Skeletal muscle satellite cell (primary cell): ENCODE results near the gene VPS54.

Experiments
- H3K27me3 ChIP-seq: 2 replicates; pipeline ENCODE4 v1.7.0; 2013; ENCODE audit warnings: low read length; ENCODE audit not compliant: control insufficient read depth, insufficient read depth
- H3K36me3 ChIP-seq: 2 replicates; pipeline ENCODE4 v1.7.0; 2013; ENCODE audit warnings: mild to moderate bottlenecking, control low read depth, low read length; ENCODE audit not compliant: insufficient read depth
- H3K4me1 ChIP-seq: 2 replicates; pipeline ENCODE4 v1.7.0; 2013; ENCODE audit warnings: low read length; ENCODE audit not compliant: control insufficient read depth, insufficient read depth
- H3K4me2 ChIP-seq: 2 replicates; pipeline ENCODE4 v1.7.0; 2013; ENCODE audit warnings: mild to moderate bottlenecking, low read length
- H3K4me3 ChIP-seq: 2 replicates; pipeline ENCODE4 v1.7.0; 2013; ENCODE audit warnings: low read length
- H3K9ac ChIP-seq: 2 replicates; pipeline ENCODE4 v1.7.0; 2013; ENCODE audit warnings: mild to moderate bottlenecking, low read depth, low read length, moderate library complexity
- H3K9me3 ChIP-seq: replicated peaks from 2 replicates; pipeline ENCODE4 v1.7.0; 2013; ENCODE audit warnings: mild to moderate bottlenecking, control low read depth, low read length

Gene VPS54

GRCh38 chr2:63891488-63892030, 127.7 kb downstream of the VPS54 start:
- H3K4me1 ChIP-seq: no peaks in the 10 kb centered on the region
- H3K9me3 ChIP-seq: no peaks in the 10 kb centered on the region
- H3K9ac ChIP-seq: no peak overlapping the region
- peaks cover 84% of the 10 kb centered on the region for H3K36me3 ChIP-seq
- no peaks in the 10 kb centered on the region for H3K27me3 ChIP-seq
- no peak overlapping the region for H3K4me3 ChIP-seq
- no peak overlapping the region for H3K4me2 ChIP-seq

GRCh38 chr2:63890678-63891077, 128.6 kb downstream of the VPS54 start:
- Histone ChIP-seq H3K9ac (no peak overlapping the region), H3K4me3 (no peak overlapping the region), H3K9me3 (no peaks in the 10 kb centered on the region), H3K4me1 (no peaks in the 10 kb centered on the region), H3K4me2 (no peak overlapping the region), H3K27me3 (no peaks in the 10 kb centered on the region), H3K36me3 (peaks cover 89% of the 10 kb centered on the region)

- Histone ChIP-seq H3K27me3 (no peaks in the 10 kb centered on the region), H3K4me3 (no peak overlapping the region), H3K4me1 (no peaks in the 10 kb centered on the region), H3K36me3 (peaks cover 96% of the 10 kb centered on the region), H3K4me2 (no peak overlapping the region), H3K9me3 (no peaks in the 10 kb centered on the region), H3K9ac (no peak overlapping the region)
Observed at GRCh38 chr2:63888490-63889402, 130.5 kb downstream of the VPS54 start.

- Histone ChIP-seq H3K27me3 (no peaks in the 10 kb centered on the region), H3K4me1 (no peaks in the 10 kb centered on the region), H3K9ac (no peak overlapping the region), H3K9me3 (no peaks in the 10 kb centered on the region), H3K4me3 (no peak overlapping the region), H3K36me3 (peaks cover 97% of the 10 kb centered on the region), H3K4me2 (no peak overlapping the region)
Observed at GRCh38 chr2:63888053-63888452, 131.2 kb downstream of the VPS54 start.

- no peak overlapping the region for H3K9ac ChIP-seq
- H3K4me3 ChIP-seq: no peak overlapping the region
- no peaks in the 10 kb centered on the region for H3K27me3 ChIP-seq
- no peak overlapping the region for H3K4me2 ChIP-seq
- H3K36me3 ChIP-seq: peaks cover 94% of the 10 kb centered on the region
- H3K9me3 ChIP-seq: no peaks in the 10 kb centered on the region
- no peaks in the 10 kb centered on the region for H3K4me1 ChIP-seq
Observed at GRCh38 chr2:63886445-63886844, 132.8 kb downstream of the VPS54 start.

- peaks cover 75% of the 10 kb centered on the region for H3K36me3 ChIP-seq
- no peaks in the 10 kb centered on the region for H3K4me1 ChIP-seq
- no peak overlapping the region for H3K4me2 ChIP-seq
- no peak overlapping the region for H3K9ac ChIP-seq
- no peaks in the 10 kb centered on the region for H3K9me3 ChIP-seq
- no peak overlapping the region for H3K4me3 ChIP-seq
- no peaks in the 10 kb centered on the region for H3K27me3 ChIP-seq
Observed at GRCh38 chr2:63882395-63883105, 136.7 kb downstream of the VPS54 start.

GRCh38 chr2:63881205-63881604, 138.0 kb downstream of the VPS54 start:
- no peak overlapping the region for H3K4me2 ChIP-seq
- peaks cover 74% of the 10 kb centered on the region for H3K36me3 ChIP-seq
- H3K9ac ChIP-seq: no peak overlapping the region
- H3K4me3 ChIP-seq: no peak overlapping the region
- H3K9me3 ChIP-seq: no peaks in the 10 kb centered on the region
- no peaks in the 10 kb centered on the region for H3K27me3 ChIP-seq
- H3K4me1 ChIP-seq: no peaks in the 10 kb centered on the region

GRCh38 chr2:63880625-63881024, 138.6 kb downstream of the VPS54 start:
- H3K27me3 ChIP-seq: no peaks in the 10 kb centered on the region
- H3K4me1 ChIP-seq: no peaks in the 10 kb centered on the region
- no peak overlapping the region for H3K4me2 ChIP-seq
- no peak overlapping the region for H3K9ac ChIP-seq
- no peaks in the 10 kb centered on the region for H3K9me3 ChIP-seq
- H3K4me3 ChIP-seq: no peak overlapping the region
- H3K36me3 ChIP-seq: peaks cover 74% of the 10 kb centered on the region

- H3K27me3 ChIP-seq: no peaks in the 10 kb centered on the region
- no peak overlapping the region for H3K4me2 ChIP-seq
- H3K36me3 ChIP-seq: peaks cover 74% of the 10 kb centered on the region
- H3K9ac ChIP-seq: no peak overlapping the region
- no peaks in the 10 kb centered on the region for H3K9me3 ChIP-seq
- no peaks in the 10 kb centered on the region for H3K4me1 ChIP-seq
- no peak overlapping the region for H3K4me3 ChIP-seq
Observed at GRCh38 chr2:63879876-63880433, 139.3 kb downstream of the VPS54 start.

- H3K9me3 ChIP-seq: no peaks in the 10 kb centered on the region
- H3K36me3 ChIP-seq: peaks cover 74% of the 10 kb centered on the region
- no peak overlapping the region for H3K4me3 ChIP-seq
Observed at GRCh38 chr2:63878486-63878885, 140.7 kb downstream of the VPS54 start.

GRCh38 chr2:63876311-63876710, 142.9 kb downstream of the VPS54 start:
- no peak overlapping the region for H3K9ac ChIP-seq
- H3K4me1 ChIP-seq: peaks cover 9% of the 10 kb centered on the region
- no peak overlapping the region for H3K4me3 ChIP-seq
- no peaks in the 10 kb centered on the region for H3K27me3 ChIP-seq
- H3K9me3 ChIP-seq: no peaks in the 10 kb centered on the region
- H3K4me2 ChIP-seq: no peak overlapping the region
- peaks cover 76% of the 10 kb centered on the region for H3K36me3 ChIP-seq

More at GRCh38 chr2:63878486-63878885, 140.7 kb downstream of the VPS54 start:
- H3K9ac ChIP-seq: no peak overlapping the region
- H3K27me3 ChIP-seq: no peaks in the 10 kb centered on the region
- H3K4me1 ChIP-seq: no peaks in the 10 kb centered on the region
- H3K4me2 ChIP-seq: no peak overlapping the region
